B cell (primary cell): ENCODE results near the gene CALCOCO1.

ENCODE experiments used
- EZH2 ChIP-seq: IDR thresholded peaks from 2 replicates; pipeline ENCODE4 v1.6.1; 2012; ENCODE audit warnings: borderline replicate concordance, low read depth, mild to moderate bottlenecking, moderate library complexity, low read length; ENCODE audit not compliant: insufficient read depth, poor library complexity, severe bottlenecking
- TF ChIP-seq, protein P1 (sequence below): fragments of 200-600 bp; IDR thresholded peaks from one replicate; pipeline ENCODE4 v1.8.0; 2022; ENCODE audit warnings: antibody characterized with exemption, mild to moderate bottlenecking

DNA sequence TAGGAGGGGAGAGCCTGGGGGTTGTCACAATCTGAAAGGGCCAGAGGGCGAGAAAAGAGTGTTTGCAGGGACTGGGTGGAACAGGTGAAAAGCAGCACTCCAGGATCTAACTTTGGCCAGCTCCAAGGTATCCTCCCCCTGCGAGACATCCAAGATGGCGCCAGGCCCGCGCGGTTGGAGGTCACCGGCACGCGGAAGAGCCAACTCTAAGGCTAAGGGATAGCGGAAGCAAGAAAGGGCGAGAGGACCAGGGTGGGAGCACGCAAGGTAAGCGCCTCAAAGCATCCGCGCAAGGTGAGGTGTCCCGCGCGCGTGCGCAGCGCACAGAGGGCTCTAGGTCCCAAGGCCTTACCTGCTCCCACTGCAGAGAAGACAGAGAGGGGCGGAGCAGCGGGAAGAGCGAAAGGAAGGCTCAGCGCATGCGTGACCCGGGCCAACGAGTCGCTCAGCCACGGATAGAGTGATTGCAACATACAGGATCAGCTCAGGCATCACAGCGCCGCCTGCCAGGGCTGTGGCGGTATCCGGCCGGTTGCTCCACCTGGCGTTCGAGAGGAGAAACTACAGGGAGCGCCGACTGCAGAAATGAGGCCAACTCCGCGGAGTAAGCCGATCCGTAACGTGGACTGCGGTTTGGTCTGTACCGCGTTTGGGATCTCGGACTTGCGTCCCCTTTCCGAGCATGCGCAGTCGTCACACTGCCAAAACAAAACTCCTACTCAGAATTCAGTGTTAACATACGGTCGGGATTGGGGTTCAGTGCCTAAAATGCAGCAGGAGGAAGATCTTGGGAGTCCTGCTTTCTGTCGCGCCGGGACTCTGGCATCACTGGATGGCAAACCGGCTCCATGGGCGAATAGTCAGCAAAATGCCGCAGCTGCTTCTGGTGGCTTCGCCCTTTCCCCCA lies 51.3 kb downstream of the CALCOCO1 start, which contains the start of gene ATP5MC2:
- TF ChIP-seq, protein P1, sequence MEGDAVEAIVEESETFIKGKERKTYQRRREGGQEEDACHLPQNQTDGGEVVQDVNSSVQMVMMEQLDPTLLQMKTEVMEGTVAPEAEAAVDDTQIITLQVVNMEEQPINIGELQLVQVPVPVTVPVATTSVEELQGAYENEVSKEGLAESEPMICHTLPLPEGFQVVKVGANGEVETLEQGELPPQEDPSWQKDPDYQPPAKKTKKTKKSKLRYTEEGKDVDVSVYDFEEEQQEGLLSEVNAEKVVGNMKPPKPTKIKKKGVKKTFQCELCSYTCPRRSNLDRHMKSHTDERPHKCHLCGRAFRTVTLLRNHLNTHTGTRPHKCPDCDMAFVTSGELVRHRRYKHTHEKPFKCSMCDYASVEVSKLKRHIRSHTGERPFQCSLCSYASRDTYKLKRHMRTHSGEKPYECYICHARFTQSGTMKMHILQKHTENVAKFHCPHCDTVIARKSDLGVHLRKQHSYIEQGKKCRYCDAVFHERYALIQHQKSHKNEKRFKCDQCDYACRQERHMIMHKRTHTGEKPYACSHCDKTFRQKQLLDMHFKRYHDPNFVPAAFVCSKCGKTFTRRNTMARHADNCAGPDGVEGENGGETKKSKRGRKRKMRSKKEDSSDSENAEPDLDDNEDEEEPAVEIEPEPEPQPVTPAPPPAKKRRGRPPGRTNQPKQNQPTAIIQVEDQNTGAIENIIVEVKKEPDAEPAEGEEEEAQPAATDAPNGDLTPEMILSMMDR = peak; percentile 99
- TF ChIP-seq EZH2 = no peak
